ENCODE measurements around the gene TP53BP1. TPM values are rescaled to one million over a fixed set of nuclear protein-coding genes. Genes with fewer than 3 reads are reported as not detected.
A peak's percentile ranks its signal among the peaks of the same experiment; 100 is the strongest.

TP53BP1 gene
- total and polyA plus RNA-seq, 2 of the 13 experiments (the other 11 are each of a cell fraction or from before 2014, with no cell fraction given), result 17.1 to 17.4 TPM

- no peak for TF ChIP-seq ZNF841 (CRISPR knock-in tag; IDR thresholded peaks at IDR 0.05; ENCODE audit: borderline replicate concordance)
- no peak for TF ChIP-seq ZNF564 (CRISPR knock-in tag; IDR thresholded peaks at IDR 0.05)
- TF ChIP-seq PHF5A (CRISPR knock-in tag; IDR thresholded peaks at IDR 0.05; ENCODE audit: low read depth, unreplicated experiment), result no peak
- TF ChIP-seq MED13 (CRISPR knock-in tag; IDR thresholded peaks at IDR 0.05), result peak; percentile 56; the same call in 1 of the 2 replicates
- no peak for TF ChIP-seq TEAD3 (CRISPR knock-in tag; optimal IDR thresholded peaks at IDR 0.05; ENCODE audit: borderline replicate concordance)
- TF ChIP-seq ZNF10 (CRISPR knock-in tag; IDR thresholded peaks at IDR 0.05; ENCODE audit: borderline replicate concordance, low read depth), result no peak
- no peak; the same call in 1 of the 2 replicates for TF ChIP-seq SALL2 (CRISPR knock-in tag; IDR thresholded peaks at IDR 0.05)
- TF ChIP-seq MED1 (CRISPR knock-in tag; IDR thresholded peaks at IDR 0.05), result peak; percentile 54; the same call in 1 of the 2 replicates
- no peak for TF ChIP-seq SP1 (IDR thresholded peaks at IDR 0.05)
- TF ChIP-seq SP1 (CRISPR knock-in tag; IDR thresholded peaks at IDR 0.05), result peak; percentile 10; the same call in 1 of the 2 replicates
- no peak; the same call in 1 of the 2 replicates for TF ChIP-seq ZNF550 (CRISPR knock-in tag; IDR thresholded peaks at IDR 0.05; ENCODE audit: borderline replicate concordance)
- TF ChIP-seq ZFP36L1 (CRISPR knock-in tag; IDR thresholded peaks at IDR 0.05), result no peak
- TF ChIP-seq DPF2 (CRISPR knock-in tag; IDR thresholded peaks at IDR 0.05; ENCODE audit: borderline replicate concordance, low read depth), result no peak
- no peak for TF ChIP-seq FOXP1 (IDR thresholded peaks at IDR 0.05)
- no peak for TF ChIP-seq FOXP1 (CRISPR knock-in tag; IDR thresholded peaks at IDR 0.05)
- TF ChIP-seq EZH2 (conservative IDR thresholded peaks at IDR 0.05; ENCODE audit: low read depth, low read length), result no peak
- TF ChIP-seq PCBP1 (IDR thresholded peaks at IDR 0.05; ENCODE audit: borderline replicate concordance, low read depth, low read length), result no peak
- 0 out of 2 replicates have a peak, but pooled peaks have one; percentile 6 for TF ChIP-seq FOXO1 (CRISPR knock-in tag; IDR thresholded peaks at IDR 0.05)
- peak; percentile 77; the same call in 1 of the 2 replicates for TF ChIP-seq TBX3 (IDR thresholded peaks at IDR 0.05; ENCODE audit: borderline replicate concordance)
- no peak for TF ChIP-seq KLF15 (CRISPR knock-in tag; IDR thresholded peaks at IDR 0.05; ENCODE audit: borderline replicate concordance)
- TF ChIP-seq SETDB1 (CRISPR knock-in tag; IDR thresholded peaks at IDR 0.05; ENCODE audit: borderline replicate concordance), result no peak
- TF ChIP-seq REL (CRISPR knock-in tag; conservative IDR thresholded peaks at IDR 0.05), result peak; percentile 72; the same call in 1 of the 2 replicates
- TF ChIP-seq ZNF616 (CRISPR knock-in tag; IDR thresholded peaks at IDR 0.05; ENCODE audit: low read depth), result no peak
- TF ChIP-seq ZBTB49 (CRISPR knock-in tag; IDR thresholded peaks at IDR 0.05; ENCODE audit: borderline replicate concordance), result no peak
- peak; percentile 66 for TF ChIP-seq CTCF (CRISPR knock-in tag; IDR thresholded peaks at IDR 0.05)
- TF ChIP-seq NR2F2 (IDR thresholded peaks at IDR 0.05; ENCODE audit: borderline replicate concordance, low read depth), result no peak
- TF ChIP-seq AGO2 (optimal IDR thresholded peaks at IDR 0.05; ENCODE audit: low read depth, low read length), result no peak
- TF ChIP-seq NFE2 (CRISPR knock-in tag; IDR thresholded peaks at IDR 0.05), result no peak
Measured at GRCh38 chr15:43370975-43371974, 121.7 kb downstream of the TP53BP1 start, which contains the start of the genes TUBGCP4 and ZSCAN29 (continued).

Data from HepG2 (cell line).